IMR-90 (cell line): Measurements from ENCODE around the gene ZDHHC1.

ENCODE experiments used
- CEBPB ChIP-seq: IDR thresholded peaks from 2 replicates; pipeline ENCODE4 v1.6.1; 2012; ENCODE audit warnings: low read depth, low read length, improper control_type of control experiment
- CTCF ChIP-seq: conservative IDR thresholded peaks from 2 replicates; pipeline ENCODE4 v1.5.1; 2012; ENCODE audit warnings: mild to moderate bottlenecking, low read depth, low read length, improper control_type of control experiment
- ELK1 ChIP-seq: fragments of 150-350 bp; IDR thresholded peaks from 2 replicates; pipeline ENCODE4 v1.6.1; 2016; ENCODE audit warnings: low read depth, mild to moderate bottlenecking, low read length, moderate library complexity, borderline replicate concordance
- MAZ ChIP-seq: IDR thresholded peaks from 2 replicates; pipeline ENCODE4 v1.6.1; 2012; ENCODE audit warnings: low read depth, mild to moderate bottlenecking, low read length, improper control_type of control experiment, moderate library complexity, borderline replicate concordance
- MXI1 ChIP-seq: IDR thresholded peaks from 2 replicates; pipeline ENCODE4 v1.6.1; 2012; ENCODE audit warnings: low read depth, mild to moderate bottlenecking, low read length, moderate library complexity, borderline replicate concordance
- NFE2L2 ChIP-seq: fragments of 150-350 bp; IDR thresholded peaks from 2 replicates; pipeline ENCODE4 v1.6.1; 2016; ENCODE audit warnings: low read depth, mild to moderate bottlenecking, low read length
- RAD21 ChIP-seq: IDR thresholded peaks from 2 replicates; pipeline ENCODE4 v1.6.1; 2012; ENCODE audit warnings: low read length, improper control_type of control experiment

- TF ChIP-seq CTCF, result no peak
- no peak for TF ChIP-seq ELK1
- TF ChIP-seq MXI1, result no peak
- TF ChIP-seq CEBPB, result no peak
- no peak for TF ChIP-seq RAD21
- TF ChIP-seq MAZ, result no peak
- no peak for TF ChIP-seq NFE2L2
These were observed 43.0 kb upstream of the ZDHHC1 start for GRCh38 chr16:67459066-67459860.
